Measurements from ENCODE around the gene NAT10. TPM values are rescaled to one million over a fixed set of nuclear protein-coding genes. Genes with fewer than 3 reads are reported as not detected.

The NAT10 gene
- total RNA-seq, 1 donor from 2014 or later: 22.3 TPM

- Histone ChIP-seq H3K36me3 (peaks cover 99% of the 10 kb centered on the region), H3K27me3 (ENCODE audit: low read depth) (no peaks in the 10 kb centered on the region), H3K4me3 (no peak overlapping the region), H3K9me3 (replicated peaks) (no peaks in the 10 kb centered on the region), H3K4me1 (peaks cover 18% of the 10 kb centered on the region), H3K27ac (replicated peaks) (no peak overlapping the region)
- DNase-seq: no peak
- intact Hi-C loops (cut with micrococcal nuclease): no loop called here
- TF ChIP-seq, protein P1, sequence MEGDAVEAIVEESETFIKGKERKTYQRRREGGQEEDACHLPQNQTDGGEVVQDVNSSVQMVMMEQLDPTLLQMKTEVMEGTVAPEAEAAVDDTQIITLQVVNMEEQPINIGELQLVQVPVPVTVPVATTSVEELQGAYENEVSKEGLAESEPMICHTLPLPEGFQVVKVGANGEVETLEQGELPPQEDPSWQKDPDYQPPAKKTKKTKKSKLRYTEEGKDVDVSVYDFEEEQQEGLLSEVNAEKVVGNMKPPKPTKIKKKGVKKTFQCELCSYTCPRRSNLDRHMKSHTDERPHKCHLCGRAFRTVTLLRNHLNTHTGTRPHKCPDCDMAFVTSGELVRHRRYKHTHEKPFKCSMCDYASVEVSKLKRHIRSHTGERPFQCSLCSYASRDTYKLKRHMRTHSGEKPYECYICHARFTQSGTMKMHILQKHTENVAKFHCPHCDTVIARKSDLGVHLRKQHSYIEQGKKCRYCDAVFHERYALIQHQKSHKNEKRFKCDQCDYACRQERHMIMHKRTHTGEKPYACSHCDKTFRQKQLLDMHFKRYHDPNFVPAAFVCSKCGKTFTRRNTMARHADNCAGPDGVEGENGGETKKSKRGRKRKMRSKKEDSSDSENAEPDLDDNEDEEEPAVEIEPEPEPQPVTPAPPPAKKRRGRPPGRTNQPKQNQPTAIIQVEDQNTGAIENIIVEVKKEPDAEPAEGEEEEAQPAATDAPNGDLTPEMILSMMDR (IDR thresholded peaks at IDR 0.05; ENCODE audit: borderline replicate concordance): no peak
Observed at GRCh38 chr11:34146866-34147265, 41.4 kb downstream of the NAT10 start.

DNA sequence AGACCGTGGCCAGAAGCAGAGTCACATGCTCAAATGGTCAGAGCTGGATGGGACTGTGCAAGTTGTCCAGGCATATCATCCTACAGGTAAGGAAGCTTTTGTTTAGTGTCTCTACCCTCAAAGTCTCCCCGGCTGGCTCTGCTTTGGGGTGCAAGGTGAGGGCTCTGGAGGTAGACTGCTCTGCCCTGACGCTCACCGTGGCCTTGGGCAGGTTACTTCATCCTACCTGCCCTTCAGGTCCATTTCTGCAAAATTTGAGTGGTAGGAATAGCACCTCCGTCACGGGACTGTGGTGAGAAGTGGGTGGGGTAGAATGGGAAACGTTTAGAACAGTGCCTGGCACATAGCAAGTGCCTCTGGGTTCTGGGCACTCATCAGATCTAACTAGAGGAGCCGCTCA lies 42.2 kb downstream of the NAT10 start:
- no peak for DNase-seq
- no peaks in the 10 kb centered on the region for H3K27me3 ChIP-seq (ENCODE audit: low read depth)
- H3K9me3 ChIP-seq (replicated peaks): no peaks in the 10 kb centered on the region
- peaks cover 14% of the 10 kb centered on the region for H3K4me1 ChIP-seq
- H3K4me3 ChIP-seq: no peak overlapping the region
- TF ChIP-seq, protein P1 (IDR thresholded peaks at IDR 0.05; ENCODE audit: borderline replicate concordance): no peak
- no peak overlapping the region for H3K27ac ChIP-seq (replicated peaks)
- intact Hi-C loops (cut with micrococcal nuclease): no loop called here
- H3K36me3 ChIP-seq: peaks cover 99% of the 10 kb centered on the region

DNA sequence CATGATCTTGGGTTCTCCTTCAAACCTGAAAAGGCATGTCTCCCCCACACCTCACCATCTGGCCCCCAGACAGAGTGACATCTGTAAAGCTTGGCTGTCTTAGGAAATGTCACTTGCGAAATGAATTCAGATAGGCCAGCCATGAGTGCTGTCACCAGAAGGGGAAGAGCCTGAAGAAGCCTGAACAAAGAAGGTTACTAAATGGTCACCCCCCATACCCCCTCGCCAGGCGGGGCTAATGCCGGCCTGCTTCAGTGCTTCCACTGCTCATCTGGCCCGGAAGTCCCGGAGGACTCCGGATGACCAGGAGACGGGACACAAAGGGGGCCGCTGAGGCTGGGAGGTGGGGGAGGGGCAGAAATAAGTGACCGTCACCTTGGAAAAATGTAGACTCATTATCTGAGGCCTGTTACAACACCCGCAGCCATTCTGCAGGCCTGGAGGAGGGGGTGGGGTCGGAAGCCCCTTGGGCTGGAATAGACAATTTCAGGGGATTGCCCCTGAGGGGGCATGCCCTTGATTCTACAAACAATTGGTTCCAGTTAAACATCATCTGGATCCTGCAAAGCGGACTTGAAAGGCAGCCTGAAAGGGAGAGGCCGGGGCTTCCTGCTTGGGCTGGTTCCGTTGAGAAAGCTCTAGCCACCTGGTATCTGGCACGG lies 43.2 kb downstream of the NAT10 start:
- Histone ChIP-seq H3K27ac (replicated peaks) (no peak overlapping the region), H3K4me1 (peaks cover 3% of the 10 kb centered on the region), H3K27me3 (ENCODE audit: low read depth) (no peaks in the 10 kb centered on the region), H3K4me3 (no peak overlapping the region), H3K9me3 (replicated peaks) (no peaks in the 10 kb centered on the region), H3K36me3 (peaks cover 99% of the 10 kb centered on the region)
- TF ChIP-seq, protein P1 (IDR thresholded peaks at IDR 0.05; ENCODE audit: borderline replicate concordance): no peak
- intact Hi-C loops (cut with micrococcal nuclease): no loop called here
- DNase-seq: no peak

GRCh38 chr11:34149274-34149673 lies 43.8 kb downstream of the NAT10 start:
- no peaks in the 10 kb centered on the region for H3K27me3 ChIP-seq (ENCODE audit: low read depth)
- H3K27ac ChIP-seq (replicated peaks): no peak overlapping the region
- intact Hi-C loops (cut with micrococcal nuclease): no loop called here
- peaks cover 93% of the 10 kb centered on the region for H3K36me3 ChIP-seq
- H3K4me3 ChIP-seq: no peak overlapping the region
- TF ChIP-seq, protein P1 (IDR thresholded peaks at IDR 0.05; ENCODE audit: borderline replicate concordance): no peak
- DNase-seq: no peak
- peaks cover 2% of the 10 kb centered on the region for H3K4me1 ChIP-seq
- no peaks in the 10 kb centered on the region for H3K9me3 ChIP-seq (replicated peaks)

DNA sequence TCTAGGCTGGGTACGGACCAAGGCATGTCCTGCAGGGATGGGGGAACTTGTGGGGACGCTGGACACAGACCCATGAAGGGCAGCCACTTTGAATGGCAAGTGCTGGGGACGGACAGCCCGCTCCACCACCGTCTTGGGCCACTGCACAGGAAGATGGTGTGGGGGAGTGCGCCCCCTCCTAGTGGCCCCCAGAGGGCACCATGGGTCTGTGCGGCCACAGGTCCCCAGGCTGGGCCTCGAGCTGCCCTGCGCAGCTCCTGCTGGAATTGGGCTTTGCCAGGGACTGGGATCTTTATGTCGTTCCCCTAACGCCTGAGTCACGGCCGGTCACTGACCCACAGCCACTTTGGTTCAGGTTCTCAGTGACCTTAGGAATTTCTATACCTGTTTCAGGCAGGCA lies 44.4 kb downstream of the NAT10 start:
- no peaks in the 10 kb centered on the region for H3K9me3 ChIP-seq (replicated peaks)
- peaks cover 91% of the 10 kb centered on the region for H3K36me3 ChIP-seq
- peaks cover 2% of the 10 kb centered on the region for H3K4me1 ChIP-seq
- no peaks in the 10 kb centered on the region for H3K27me3 ChIP-seq (ENCODE audit: low read depth)
- no peak overlapping the region for H3K4me3 ChIP-seq
- DNase-seq: no peak
- H3K27ac ChIP-seq (replicated peaks): no peak overlapping the region
- intact Hi-C loops (cut with micrococcal nuclease): no loop called here
- TF ChIP-seq, protein P1 (IDR thresholded peaks at IDR 0.05; ENCODE audit: borderline replicate concordance): peak; percentile 33
